HCT116 (cell line): Measurements from ENCODE around the gene ATP1A4. TPM values are rescaled to one million over a fixed set of nuclear protein-coding genes. Genes with fewer than 3 reads are reported as not detected.

Source experiments
- ATAC-seq: fragments of 200-7000 bp; cut with Tn5 transposase; 2 replicates; pipeline ENCODE4 v1.9.1; 2020; ENCODE audit warnings: mild to moderate bottlenecking, moderate library complexity
- BruUV-seq: library from RNA; stranded (reverse); fragments of 400-500 nt; replicated peaks from 2 replicates; lab custom pipeline; 2021; lab: Mats Ljungman, UMichigan
- CTCF ChIA-PET: fragments of 300-600 bp; sonication (Branson Sonifier 250); formaldehyde crosslinking; loops from one replicate; lab custom pipeline; 2021; ENCODE audit warnings: antibody characterized with exemption; lab: Charles Lee
- POLR2A ChIA-PET: fragments of 300-600, 350-600 bp; sonication (Branson Sonifier 250); formaldehyde crosslinking; loops from one replicate; lab custom pipeline; 2021; ENCODE audit warnings: antibody characterized with exemption; lab: Charles Lee
- RAD21 ChIA-PET, 2 experiments: fragments of 300-600 bp; sonication (Branson Sonifier 250); formaldehyde crosslinking; loops; one replicate each; lab custom pipeline; 2023; ENCODE audit warnings: low total read pairs in 2 of 2; ENCODE audit not compliant: uncharacterized antibody in 2 of 2, unreplicated experiment in 2 of 2, low non-redundant PET in 1 of 2; lab: Charles Lee
- DNase-seq: peaks from one replicate; pipeline ENCODE4 v3.0.0-alpha.2; 2010; ENCODE audit warnings: low read depth, low spot score
- H2AFZ ChIP-seq: fragments of 200-600 bp; shearing (Covaris generic), sonication (generic); 2 replicates; pipeline ENCODE4 v1.6.1; 2017; ENCODE audit warnings: low read depth, mixed run types, mixed read lengths, antibody characterized with exemption, low read length; ENCODE audit not compliant: poor library complexity, severe bottlenecking
- H3K27ac ChIP-seq: 2 replicates; pipeline ENCODE4 v1.5.1; 2012; ENCODE audit warnings: low read depth, low read length
- H3K27me3 ChIP-seq: fragments of 200-600 bp; sonication (generic); 2 replicates; pipeline ENCODE4 v1.6.1; 2016; ENCODE audit warnings: mixed run types, low read length, mixed read lengths; ENCODE audit not compliant: insufficient read depth
- H3K36me3 ChIP-seq, 2 experiments: fragments of 200-500 bp in 1 of 2; fragments of 200-600 bp in 1 of 2; sonication (Bioruptor generic) in 1 of 2; sonication (generic) in 1 of 2; 2 replicates each; pipeline versions ENCODE4 v1.5.1 to v1.6.1; 2014 to 2016; ENCODE audit warnings: low read length in 2 of 2, inconsistent platforms in 1 of 2, mixed read lengths in 1 of 2, mixed run types in 1 of 2; ENCODE audit not compliant: insufficient read depth in 2 of 2, control insufficient read depth in 1 of 2
- H3K4me1 ChIP-seq, 2 experiments: fragments of 200-600 bp in 1 of 2; sonication (generic) in 1 of 2; 2 replicates each; pipeline versions ENCODE4 v1.5.1 to v1.6.1; 2012 to 2017; ENCODE audit warnings: low read length in 2 of 2, inconsistent platforms in 1 of 2, mild to moderate bottlenecking in 1 of 2, mixed read lengths in 1 of 2, mixed run types in 1 of 2, moderate library complexity in 1 of 2; ENCODE audit not compliant: insufficient read depth in 2 of 2, control insufficient read depth in 1 of 2
- H3K4me2 ChIP-seq: fragments of 200-600 bp; sonication (generic); 2 replicates; pipeline ENCODE4 v1.6.1; 2017; ENCODE audit warnings: mixed run types, low read length, mixed read lengths
- H3K4me3 ChIP-seq, 2 experiments: fragments of 200-600 bp in 1 of 2; sonication (generic) in 1 of 2; replicated peaks in 1 of 2; 2 replicates each; pipeline ENCODE4 v1.5.1; 2011 to 2016; ENCODE audit warnings: low read length in 2 of 2, control low read depth in 1 of 2, low read depth in 1 of 2, mild to moderate bottlenecking in 1 of 2, mixed read lengths in 1 of 2, mixed run types in 1 of 2
- H3K79me2 ChIP-seq: fragments of 200-600 bp; sonication (generic); 2 replicates; pipeline ENCODE4 v1.6.1; 2017; ENCODE audit warnings: mild to moderate bottlenecking, mixed run types, low read length, moderate library complexity, mixed read lengths; ENCODE audit not compliant: insufficient read depth
- H3K9ac ChIP-seq: fragments of 200-600 bp; sonication (generic); 2 replicates; pipeline ENCODE4 v1.6.1; 2016; ENCODE audit warnings: low read length, mixed read lengths
- H3K9me2 ChIP-seq: fragments of 200-600 bp; sonication (generic), shearing (Covaris generic); 2 replicates; pipeline ENCODE4 v1.6.1; 2017; ENCODE audit warnings: mixed run types, mild to moderate bottlenecking, moderate library complexity; ENCODE audit not compliant: insufficient read depth
- H3K9me3 ChIP-seq, 2 experiments: fragments of 200-500 bp in 1 of 2; fragments of 200-600 bp in 1 of 2; sonication (Bioruptor generic) in 1 of 2; sonication (generic) in 1 of 2; 2 replicates each; pipeline ENCODE4 v1.6.1; 2014 to 2017; ENCODE audit warnings: low read length in 2 of 2, mixed read lengths in 2 of 2, inconsistent platforms in 1 of 2, low read depth in 1 of 2, mild to moderate bottlenecking in 1 of 2, mixed run types in 1 of 2, moderate library complexity in 1 of 2; ENCODE audit not compliant: control insufficient read depth in 1 of 2, insufficient read depth in 1 of 2
- H4K20me1 ChIP-seq: fragments of 200-600 bp; sonication (generic), shearing (Covaris generic); 2 replicates; pipeline ENCODE4 v1.6.1; 2017; ENCODE audit warnings: mixed run types, mild to moderate bottlenecking, moderate library complexity; ENCODE audit not compliant: insufficient read depth
- CBX3 ChIP-seq: IDR thresholded peaks from 2 replicates; pipeline ENCODE4 v1.6.1; 2012; ENCODE audit warnings: low read depth
- EGR1 ChIP-seq: IDR thresholded peaks from 2 replicates; pipeline ENCODE4 v1.6.1; 2012; ENCODE audit warnings: low read depth
- EZH2phosphoT487 ChIP-seq: fragments of 200-600 bp; IDR thresholded peaks from 2 replicates; pipeline ENCODE4 v1.6.1; 2018; ENCODE audit warnings: antibody characterized with exemption, borderline replicate concordance
- JUND ChIP-seq: IDR thresholded peaks from 2 replicates; pipeline ENCODE4 v1.6.1; 2012
- MAX ChIP-seq: IDR thresholded peaks from 2 replicates; pipeline ENCODE4 v1.6.1; 2012
- ZBTB33 ChIP-seq: IDR thresholded peaks from 2 replicates; pipeline ENCODE4 v1.6.1; 2011; ENCODE audit warnings: mild to moderate bottlenecking, low read length, moderate library complexity; ENCODE audit not compliant: insufficient replicate concordance; ENCODE audit errors: extremely low read depth
- intact Hi-C: fragments of 100-400 bp; cut with micrococcal nuclease; formaldehyde crosslinking; loops from 2 replicates; pipeline ENCODE4 v1.10.0; 2022
- total RNA-seq: library from RNA; stranded (reverse); gene quantifications from one replicate; pipeline ENCODE4 v1.2.1, GENCODE V29; 2021; ENCODE audit not compliant: unreplicated experiment

The ATP1A4 gene
- total RNA-seq, 1 experiment from 2014 or later = not detected

- TF ChIP-seq MAX (no peak), EGR1 (no peak), CBX3 (no peak), JUND (no peak), EZH2phosphoT487 (no peak)
Observed at GRCh38 chr1:160207118-160207650, 55.8 kb downstream of the ATP1A4 start (continued).

GRCh38 chr1:160207771-160208556 lies 56.6 kb downstream of the ATP1A4 start:
- POLR2A ChIA-PET = interaction anchor here (0.6 kb wide), 1 partner anchor 8 kb away, joined by 6 read pairs; no protein-coding TSS in a partner anchor
- no peak overlapping the region for H3K4me2 ChIP-seq
- H3K4me1 ChIP-seq = peaks cover 12 to 20% of the 10 kb centered on the region in 2 experiments; a peak in 3 of 4 replicates
- H3K9me3 ChIP-seq = no peaks in the 10 kb centered on the region
- no peak for TF ChIP-seq ZBTB33
- H3K27me3 ChIP-seq = no peaks in the 10 kb centered on the region
- H3K79me2 ChIP-seq = peaks cover 48% of the 10 kb centered on the region
- H3K27ac ChIP-seq = no peak overlapping the region
- no peak for DNase-seq
- H3K4me3 ChIP-seq = no peak overlapping the region
- ATAC-seq = no peak
- CTCF ChIA-PET = interaction anchor here (1.5 kb wide), 1 partner anchor 107 kb away, joined by 3 read pairs; no protein-coding TSS in a partner anchor
- no peak overlapping the region for H3K9ac ChIP-seq
- H4K20me1 ChIP-seq = 0 out of 2 replicates have a peak, but pooled peaks cover 4% of the 10 kb centered on the region
- no TSS peak for BruUV-seq
- H3K36me3 ChIP-seq = peaks cover 15 to 35% of the 10 kb centered on the region in 2 experiments; a peak in 3 of 4 replicates
- intact Hi-C loops = no loop called here
- RAD21 ChIA-PET = no interaction called here
- no peaks in the 10 kb centered on the region for H3K9me2 ChIP-seq
- no peak overlapping the region for H2AFZ ChIP-seq
